MM.1S (cell line): ENCODE measurements around the gene STAT5A.

Experiments
- CTCF ChIP-seq: fragments of 300-600 bp; sonication (generic); IDR thresholded peaks from 2 replicates; pipeline ENCODE4 v1.5.1; 2016; ENCODE audit warnings: antibody characterized with exemption, low read length, mixed read lengths
- EZH2 ChIP-seq: fragments of 300-600 bp; sonication (generic); optimal IDR thresholded peaks from 2 replicates; pipeline ENCODE3; 2017; ENCODE audit warnings: low read depth, mild to moderate bottlenecking, antibody characterized with exemption, low read length, mixed read lengths

- TF ChIP-seq CTCF (no peak), EZH2 (no peak)
Observed at GRCh38 chr17:42325026-42325425, 36.7 kb downstream of the STAT5A start.
